HG02970 (cell line): ENCODE measurements around the gene SOX30.
"Not testable (repeated sequence)": the region's sequence is repeated elsewhere in the genome, so short reads cannot be mapped to it uniquely, and the experiment has no call there.

Experiments
- ATAC-seq: cut with Tn5 transposase; IDR thresholded peaks from one replicate; pipeline ENCODE4 v1.9.1; 2021; ENCODE audit warnings: mild to moderate bottlenecking, moderate library complexity, moderate number of reproducible peaks; ENCODE audit not compliant: unreplicated experiment, low FRiP score

The SOX30 gene

DNA sequence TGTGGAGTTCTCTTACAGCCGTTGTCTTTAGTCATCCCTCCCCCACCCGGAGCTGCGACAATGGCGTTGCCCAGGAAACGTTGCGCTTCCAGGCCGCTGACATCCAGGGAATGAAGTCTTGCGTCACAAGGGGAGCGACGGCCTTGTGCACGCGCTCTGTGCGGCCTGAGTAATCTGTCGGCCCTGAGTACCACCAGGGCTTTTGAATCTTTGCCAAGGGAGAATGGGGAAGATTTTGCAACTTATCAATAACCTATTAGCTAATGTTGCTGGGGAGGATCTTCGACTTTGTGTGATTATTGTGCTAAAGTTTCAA is at the start of gene SOX30:
TSS of gene SOX30 (minus strand) at position 62 of the 316 bp plus-strand sequence. CDS start 360 bp downstream, outside the sequence.
- ATAC-seq, result no peak

DNA sequence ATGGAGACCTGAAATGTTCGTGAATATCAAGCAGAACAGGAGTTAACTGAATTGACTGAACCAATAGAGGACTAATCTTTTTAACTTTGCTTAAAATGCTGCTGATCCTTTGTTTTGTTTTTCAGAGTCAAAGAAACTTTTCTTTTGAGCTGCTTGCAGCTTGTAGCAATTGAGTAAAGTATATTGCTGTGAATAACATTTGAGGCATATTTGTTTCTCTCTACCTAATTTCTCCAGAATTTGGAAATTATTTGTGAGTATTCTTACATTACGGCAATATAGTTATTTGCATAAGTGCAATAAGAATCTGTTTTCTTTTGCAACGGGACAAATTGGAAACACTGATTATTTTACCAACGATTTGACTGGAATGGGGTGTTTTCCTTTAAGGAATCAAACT is 46.4 kb upstream of the SOX30 start:
- not testable (repeated sequence) for ATAC-seq

DNA sequence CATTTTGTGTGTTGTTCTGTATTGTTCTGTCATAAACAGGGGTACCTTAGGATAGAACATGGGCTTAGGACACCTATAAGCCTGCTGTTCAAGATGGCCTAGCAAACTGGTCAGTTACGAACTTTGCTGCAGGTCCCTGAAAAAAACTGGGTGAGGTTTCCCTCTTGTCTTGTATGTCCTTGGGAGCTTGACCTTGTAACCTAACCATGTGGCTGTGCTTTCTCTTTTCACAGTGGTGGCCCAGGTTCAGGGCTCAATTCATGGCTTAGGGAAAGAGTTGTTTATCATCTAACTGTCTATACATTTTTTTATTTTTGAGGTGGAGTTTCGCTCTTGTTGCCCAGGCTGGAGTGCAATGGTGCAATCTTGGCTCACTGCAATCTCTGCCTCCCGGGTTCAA is 43.9 kb upstream of the SOX30 start:
- ATAC-seq, result not testable (repeated sequence)

DNA sequence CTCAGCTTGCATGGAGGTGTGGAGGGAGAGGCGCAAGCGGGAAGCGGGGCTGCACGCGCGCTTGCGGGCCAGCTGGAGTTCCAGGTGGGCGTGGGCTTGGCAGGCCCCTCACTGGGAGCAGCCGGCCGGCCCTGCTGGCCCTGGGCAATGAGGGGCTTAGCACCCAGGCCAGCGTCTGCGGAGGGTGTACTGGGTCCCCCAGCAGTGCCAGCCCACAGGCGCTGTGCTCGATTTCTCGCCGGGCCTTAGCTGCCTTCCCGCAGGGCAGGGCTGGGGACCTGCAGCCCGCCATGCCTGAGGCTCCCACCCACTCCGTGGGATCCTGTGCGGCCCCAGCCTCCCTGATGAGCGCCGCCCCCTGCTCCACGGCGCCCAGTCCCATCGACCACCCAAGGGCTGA is 41.6 kb upstream of the SOX30 start:
- not testable (repeated sequence) for ATAC-seq

DNA sequence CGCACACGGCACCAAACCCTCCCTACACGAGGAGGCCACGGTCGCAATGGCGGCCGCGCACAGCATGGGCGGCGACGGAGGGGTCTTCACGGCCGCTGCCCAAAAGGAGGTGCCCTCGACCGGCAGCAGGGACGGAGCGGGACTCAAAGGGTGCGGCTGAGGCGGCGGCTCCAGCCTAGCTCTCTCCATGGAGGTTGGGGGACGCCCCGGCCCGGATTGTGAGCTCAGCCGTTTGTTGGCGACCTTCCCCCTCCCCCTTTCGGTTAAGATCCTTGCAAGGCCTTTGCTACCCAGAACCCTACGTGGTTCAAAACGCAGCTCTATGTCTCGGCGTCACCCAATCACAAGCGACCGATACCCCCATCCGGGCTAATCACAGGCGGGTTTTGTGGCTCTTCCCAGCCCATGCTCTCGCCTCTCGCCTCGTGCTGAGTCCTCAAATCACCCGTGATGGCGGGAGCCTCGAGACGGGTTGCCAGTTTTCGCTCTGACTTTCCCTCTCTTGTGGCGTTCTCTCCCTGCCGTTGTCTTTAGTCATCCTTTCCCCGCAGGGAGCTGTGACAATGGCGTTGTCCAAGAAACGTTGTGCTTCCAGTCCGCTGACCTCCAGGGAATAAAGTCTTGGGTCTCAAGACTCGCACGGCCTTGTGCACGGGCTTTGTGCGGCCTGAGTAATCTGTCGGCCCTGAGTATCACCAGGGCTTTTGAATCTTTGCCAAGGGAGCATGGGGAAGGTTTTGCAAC is 38.6 kb upstream of the SOX30 start:
- ATAC-seq, result no peak

DNA sequence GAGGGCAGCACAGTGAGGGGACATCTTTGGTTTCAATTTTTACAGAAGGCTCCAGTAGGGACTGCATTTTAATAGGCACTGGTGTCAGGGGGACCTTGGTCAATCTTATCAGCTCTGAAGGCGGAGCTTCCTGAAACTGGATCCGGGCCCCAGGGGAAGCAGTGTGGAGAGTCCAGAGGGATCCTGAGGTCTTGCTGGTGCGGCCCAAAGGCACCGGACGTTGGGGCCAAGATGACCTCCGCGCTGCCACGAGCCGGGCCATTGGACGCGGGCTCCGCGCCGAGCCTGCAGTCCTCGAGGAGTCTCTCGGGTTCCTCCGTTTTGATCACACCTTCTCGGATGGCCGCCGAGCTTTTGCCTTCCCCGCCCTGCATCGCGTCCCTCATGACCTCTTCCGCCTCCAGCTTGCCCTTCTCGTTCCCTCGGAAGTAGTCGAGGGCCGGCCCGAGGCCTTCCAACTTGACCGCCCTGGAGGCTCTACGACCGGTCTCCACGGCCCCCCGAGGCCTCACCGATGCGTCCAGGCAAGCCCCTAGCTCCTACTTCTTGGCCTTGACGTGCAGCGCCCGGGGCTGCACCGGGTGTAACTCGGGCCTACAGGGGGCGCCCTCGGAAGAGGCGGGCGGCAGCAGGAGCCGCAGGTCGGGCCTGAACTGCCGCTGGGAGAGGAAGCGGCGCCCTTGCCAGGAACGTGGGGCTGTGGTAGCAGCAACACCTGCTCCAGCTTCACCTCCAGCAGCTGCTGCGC is 37.9 kb upstream of the SOX30 start:
- no peak for ATAC-seq

DNA sequence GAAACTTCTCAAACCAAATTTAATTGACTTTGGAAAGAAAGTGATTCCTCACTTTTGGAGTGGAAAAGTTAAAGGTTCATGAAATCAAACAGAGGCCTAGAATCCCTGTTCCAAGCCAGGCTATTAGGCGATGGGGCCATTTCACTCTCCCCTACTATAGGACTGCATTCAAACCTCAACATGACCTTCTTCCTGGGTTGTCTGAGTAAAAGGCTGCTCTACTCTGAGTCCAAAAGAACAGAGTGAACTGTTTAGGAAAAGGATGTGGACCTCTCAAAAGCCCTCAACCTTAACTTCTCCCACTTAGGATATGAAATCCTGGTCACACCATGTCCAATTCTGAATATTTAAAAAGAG is 34.9 kb upstream of the SOX30 start:
- ATAC-seq, result no peak

DNA sequence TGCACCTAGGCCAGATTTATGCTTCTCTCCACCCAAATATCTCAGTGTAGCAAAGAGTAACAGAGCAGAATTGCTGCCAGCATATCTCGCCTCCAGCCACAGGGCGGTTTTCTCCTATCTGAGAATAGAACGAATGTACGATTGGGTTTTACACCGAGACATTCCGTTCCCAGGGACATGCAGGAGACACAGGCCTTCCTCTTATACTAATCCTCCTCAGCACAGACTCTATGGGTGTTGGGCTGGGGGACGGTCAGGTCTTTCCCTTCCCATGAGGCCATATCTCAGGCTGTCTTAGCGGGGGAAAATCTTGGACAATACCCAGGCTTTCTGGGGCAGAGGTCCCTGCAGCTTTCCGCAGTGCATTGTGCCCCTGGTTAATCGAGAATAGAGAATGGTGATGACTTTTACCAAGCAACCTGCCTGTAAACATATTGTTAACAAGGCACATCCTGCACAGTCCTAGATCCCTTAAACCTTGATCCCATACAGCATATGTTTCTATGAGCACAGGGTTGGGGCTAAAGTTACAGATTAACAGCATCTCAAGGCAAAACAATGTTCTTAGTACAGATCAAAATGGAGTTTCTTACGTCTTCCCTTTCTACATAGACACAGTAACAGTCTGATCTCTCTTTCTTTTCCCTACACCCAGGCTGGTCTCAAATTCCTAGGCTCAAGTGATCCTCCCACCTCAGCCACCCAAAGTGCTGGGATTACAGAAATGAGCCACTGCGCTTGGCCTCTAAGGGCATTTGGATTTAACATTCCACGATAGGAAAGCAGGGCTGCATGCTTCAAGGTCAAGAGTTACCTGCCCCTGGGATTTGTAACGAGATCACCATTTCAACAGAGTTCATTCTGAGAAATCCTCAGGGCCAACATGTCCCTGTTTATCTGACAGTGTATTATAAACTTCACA is 34.3 kb upstream of the SOX30 start:
- not testable (repeated sequence) for ATAC-seq

DNA sequence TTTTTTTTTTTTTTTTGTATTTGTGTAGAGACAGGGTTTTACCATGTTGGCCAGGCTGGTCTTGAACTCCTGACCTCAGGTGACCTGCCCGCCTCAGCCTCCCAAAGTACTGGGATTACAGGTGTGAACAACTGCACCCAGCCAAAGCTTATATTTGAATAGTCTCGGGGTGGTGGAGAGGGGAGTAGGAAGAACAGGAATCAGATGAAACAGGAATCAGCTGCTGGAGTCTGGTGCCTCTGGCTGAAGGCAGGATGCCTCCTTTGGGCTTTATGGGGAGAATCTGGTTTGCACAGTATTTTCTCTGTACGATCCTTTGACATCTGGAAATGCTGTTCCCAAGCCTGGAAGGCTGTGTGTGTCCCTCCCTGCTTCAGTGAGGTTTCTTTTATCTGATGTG is 30.0 kb upstream of the SOX30 start:
- ATAC-seq, result no peak

DNA sequence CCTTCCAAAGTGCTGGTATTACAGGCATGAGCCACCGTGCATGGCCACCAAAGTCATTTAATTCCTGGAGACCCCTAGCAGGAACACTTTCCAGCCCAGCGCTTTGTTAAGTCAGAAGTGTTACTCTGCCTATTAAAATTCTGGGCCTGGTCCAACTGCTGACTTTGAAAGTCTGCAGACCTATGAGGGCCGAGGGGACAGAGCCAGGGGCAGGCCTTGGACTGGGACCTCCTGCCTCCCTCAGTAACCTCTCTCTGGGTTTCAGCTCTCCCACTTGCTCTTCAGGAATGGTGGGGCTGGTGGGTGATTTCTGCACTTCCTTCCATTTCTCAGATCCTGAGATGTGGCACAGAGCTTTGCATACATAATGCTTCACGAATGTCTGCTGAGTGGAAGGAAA is 28.8 kb upstream of the SOX30 start:
- no peak for ATAC-seq

DNA sequence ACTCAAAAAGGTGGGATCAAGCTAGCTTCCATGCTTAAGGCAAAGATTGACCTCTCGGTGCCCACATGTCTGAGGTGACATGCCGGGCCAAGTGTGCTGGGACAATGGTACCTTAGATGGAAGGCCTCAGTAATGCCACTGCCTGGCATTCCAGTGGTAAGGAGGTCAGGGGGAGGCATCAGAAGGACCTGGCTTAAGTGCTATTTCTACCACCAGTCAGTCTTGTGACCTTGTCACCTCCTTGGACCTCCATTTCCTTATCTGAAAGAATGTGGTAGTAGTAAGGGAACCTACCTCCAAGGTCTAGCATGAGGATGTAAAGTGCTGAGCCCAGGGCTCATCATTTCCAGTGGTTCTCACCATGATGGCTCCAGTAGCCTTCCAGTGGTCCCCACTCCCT is 28.0 kb upstream of the SOX30 start:
- ATAC-seq, result no peak

DNA sequence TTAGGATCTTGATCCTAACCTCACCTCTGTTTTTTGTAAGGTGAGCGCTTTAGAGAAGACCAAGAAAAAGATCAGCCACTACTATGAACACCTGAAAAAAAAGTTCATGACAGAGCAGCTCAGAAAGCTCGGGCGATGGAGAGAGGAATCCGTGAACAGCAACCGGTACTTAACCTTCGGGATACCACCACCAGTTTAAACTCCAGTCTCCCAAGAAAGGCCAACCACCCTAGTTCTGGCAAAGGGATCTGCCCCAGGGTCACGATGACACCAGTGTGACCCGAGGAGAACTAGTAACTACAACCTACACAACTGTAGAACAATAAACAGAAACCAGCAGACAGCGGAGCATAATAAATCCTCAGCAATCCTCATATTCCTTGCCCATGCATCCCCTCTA is 27.6 kb upstream of the SOX30 start:
- no peak for ATAC-seq

DNA sequence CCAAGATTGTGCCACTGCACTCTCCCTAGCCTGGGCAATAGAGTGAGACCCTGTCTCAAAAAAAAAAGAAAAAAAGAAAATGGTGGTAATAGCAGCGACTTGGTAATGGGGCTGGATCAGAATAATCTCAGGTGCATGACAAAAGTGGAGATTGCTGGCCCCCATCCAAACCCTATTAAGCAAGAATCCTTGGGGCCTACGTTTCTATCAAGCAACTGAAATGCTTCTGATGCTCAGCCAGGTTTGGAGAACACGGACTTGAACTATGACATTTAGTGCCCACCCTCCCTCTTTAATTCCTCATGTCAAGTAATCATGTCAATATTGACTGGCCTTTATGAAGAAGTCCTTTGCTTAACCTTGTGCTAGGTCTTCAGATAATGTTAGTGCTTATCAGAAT is 25.7 kb upstream of the SOX30 start:
- no peak for ATAC-seq

DNA sequence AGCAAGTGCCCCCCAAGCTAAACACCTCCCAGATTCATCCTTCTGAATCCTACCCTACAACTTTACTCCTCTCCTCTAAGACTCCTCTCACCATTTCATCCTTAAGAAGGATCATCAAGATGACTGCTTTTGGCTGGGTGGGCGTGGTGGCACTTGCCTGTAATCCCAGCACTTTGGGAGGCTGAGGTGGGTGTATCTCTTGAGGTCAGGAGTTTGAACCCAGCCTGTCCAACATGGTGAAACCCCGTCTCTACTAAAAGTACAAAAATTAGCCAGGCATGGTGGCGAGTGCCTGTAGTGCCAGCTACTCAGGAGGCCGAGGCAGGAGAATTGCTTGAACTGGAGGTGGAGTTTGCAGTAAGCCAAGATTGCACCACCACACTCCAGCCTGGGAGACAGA is 22.1 kb upstream of the SOX30 start:
- ATAC-seq, result not testable (repeated sequence)

DNA sequence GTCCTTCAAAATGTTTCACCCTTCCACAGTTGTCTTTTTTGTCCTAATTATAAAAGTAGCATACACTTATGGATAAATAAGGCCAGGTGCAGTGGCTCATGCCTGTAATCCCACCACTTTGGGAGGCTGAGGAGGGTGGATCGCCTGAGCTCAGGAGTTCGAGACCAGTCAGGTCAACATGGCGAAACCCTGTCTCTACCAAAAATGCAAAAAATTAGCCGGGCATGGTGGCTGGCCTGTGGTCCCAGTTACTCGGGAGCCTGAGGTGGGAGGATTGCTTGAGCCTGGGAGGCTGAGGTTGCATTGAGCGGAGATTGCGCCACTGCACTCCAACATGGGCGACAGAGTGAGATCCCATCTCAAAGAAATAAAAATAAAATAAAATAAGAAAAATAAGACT is 20.7 kb upstream of the SOX30 start:
- ATAC-seq, result no peak

DNA sequence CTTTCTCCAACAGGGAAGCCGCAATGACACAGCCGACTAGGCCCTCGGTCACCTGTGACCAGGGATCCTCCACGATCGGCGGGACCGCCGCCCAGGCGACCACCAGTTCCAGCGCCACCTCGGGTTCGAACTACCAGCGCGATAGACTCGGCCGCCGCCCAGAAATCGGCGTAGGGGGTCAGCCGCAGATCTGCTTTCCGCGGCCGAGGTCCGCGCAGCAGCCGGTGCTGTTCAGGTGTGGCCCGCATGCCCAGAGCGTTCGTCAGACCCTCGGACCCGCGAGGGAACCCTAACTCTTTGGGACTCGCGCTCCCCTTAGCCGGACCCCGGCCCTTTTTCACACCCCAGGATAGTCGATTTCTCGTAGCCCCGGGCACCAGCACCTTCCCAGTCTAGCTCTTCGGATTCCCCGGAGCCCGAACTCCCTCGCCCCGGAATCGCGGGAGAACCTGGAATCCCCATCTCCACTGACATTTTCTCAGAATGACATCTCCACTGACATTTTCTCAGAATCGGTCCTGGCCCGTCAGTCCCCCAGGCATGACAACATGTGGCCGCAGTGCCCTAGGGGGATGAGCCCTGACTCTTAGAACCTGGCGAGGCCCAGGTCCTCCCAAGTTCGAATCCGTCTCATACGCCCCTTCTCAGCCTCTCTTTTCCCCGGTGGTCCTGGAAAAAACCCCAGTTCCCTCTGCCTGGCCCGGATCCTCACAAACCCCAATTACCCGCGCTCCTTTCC is 19.5 kb upstream of the SOX30 start:
- no peak for ATAC-seq

DNA sequence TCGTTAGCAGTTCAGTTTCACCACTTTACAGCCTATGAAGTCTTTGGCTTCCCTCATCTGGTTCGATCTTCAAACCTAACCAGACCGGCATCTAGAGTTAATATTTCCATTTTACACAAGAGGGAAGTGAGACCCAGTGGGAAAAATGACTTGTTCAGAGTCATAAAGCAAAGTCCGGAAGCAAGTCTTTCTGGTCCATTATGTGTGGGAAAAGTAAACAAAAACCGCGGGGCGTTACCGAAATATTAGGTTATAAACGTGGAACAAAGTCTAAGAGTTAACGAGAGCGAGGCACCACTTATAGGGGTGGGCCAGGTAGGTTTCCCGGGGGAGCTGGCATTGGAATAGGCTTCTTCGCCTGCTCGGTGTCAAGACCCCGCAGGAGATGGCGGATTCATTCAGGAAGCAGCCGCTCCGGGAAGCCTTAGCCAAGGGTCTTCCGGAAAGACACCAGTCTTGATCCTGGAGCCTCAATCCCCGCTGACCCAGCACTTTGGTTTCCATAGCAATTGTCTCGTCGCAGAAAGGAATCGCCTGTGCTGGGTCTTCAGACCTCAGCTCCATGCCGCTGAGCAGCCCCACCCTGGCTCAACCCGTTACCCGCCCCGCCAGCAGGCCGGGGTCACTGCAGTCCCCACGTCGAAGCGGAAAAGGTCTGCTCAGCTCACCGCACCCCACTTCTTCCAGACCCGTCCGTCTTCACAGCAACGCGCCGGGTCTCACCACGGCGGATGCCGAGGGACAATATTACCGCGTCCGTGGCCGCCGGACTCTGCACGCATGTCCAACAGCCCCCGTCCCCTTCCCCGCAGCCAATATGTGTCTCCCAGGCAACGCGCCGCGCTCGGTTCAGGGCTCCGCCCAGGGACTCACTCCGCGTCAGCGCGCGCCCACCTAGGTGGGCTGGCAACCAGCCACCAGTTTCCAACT is 18.7 kb upstream of the SOX30 start, which contains the start of gene C5orf52:
TSS of gene C5orf52 (plus strand) at position 872 of the 930 bp plus-strand sequence. CDS start 82 bp downstream, outside the sequence.
- no peak for ATAC-seq

DNA sequence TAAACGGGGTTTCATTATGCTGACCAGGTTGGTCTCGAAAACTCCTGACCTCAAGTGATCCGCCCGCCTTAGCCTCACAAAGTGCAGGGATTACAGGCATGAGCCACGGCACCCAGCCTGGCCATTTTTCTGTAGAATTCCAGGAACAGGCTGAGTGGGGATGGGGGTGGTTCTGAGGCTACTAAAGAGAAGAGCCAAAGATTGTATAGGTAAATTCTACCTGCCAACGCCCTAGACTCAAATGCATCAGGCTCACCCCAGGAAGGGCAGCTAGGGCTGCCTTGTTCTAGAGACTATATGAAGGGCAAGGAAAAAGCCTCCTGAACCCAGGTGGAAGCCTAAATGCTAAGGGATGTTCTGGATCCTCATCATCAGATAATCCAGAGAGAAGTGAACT is 17.5 kb upstream of the SOX30 start:
- ATAC-seq, result no peak

DNA sequence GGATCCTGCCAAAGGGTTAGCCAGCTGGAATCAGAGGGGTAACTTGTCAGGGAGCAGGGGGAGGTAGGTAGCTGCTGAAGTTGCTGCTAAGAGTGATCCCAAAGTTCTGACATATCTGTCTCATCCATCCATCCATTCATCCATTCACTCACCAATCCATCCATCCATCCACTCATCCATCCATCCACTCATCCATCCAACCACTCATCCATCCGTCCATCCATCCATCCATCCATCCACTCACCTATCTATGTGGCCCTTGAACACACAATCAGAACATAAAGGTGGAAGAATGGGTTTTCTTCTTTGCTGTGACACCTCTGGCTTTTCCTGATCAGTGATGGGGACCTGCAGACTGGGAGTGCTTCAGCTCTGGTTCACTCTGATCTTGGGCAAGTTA is 16.1 kb upstream of the SOX30 start:
- no peak for ATAC-seq
